ENCODE data around the gene EXOC1. TPM values are rescaled to one million over a fixed set of nuclear protein-coding genes. Genes with fewer than 3 reads are reported as not detected.

EXOC1 gene
- total RNA-seq, 1 donor from 2014 or later = 28.9 TPM

- DNase-seq (ENCODE audit: low spot score) = no peak
- peaks cover 11% of the 10 kb centered on the region for H3K36me3 Mint-ChIP-seq (ENCODE audit: low read depth)
- peaks cover 35% of the 10 kb centered on the region for H3K4me1 Mint-ChIP-seq (ENCODE audit: low read depth)
- H3K4me3 Mint-ChIP-seq (ENCODE audit: unreplicated experiment) = no peak overlapping the region
- H3K27ac Mint-ChIP-seq (ENCODE audit: unreplicated experiment) = no peak overlapping the region
- no peaks in the 10 kb centered on the region for H3K27me3 Mint-ChIP-seq (ENCODE audit: low read depth)
- no peaks in the 10 kb centered on the region for H3K9me3 Mint-ChIP-seq (ENCODE audit: low read depth)
- TF ChIP-seq CTCF (IDR thresholded peaks at IDR 0.05) = no peak
Measured at GRCh38 chr4:55951191-55951922, 97.9 kb downstream of the EXOC1 start.

Other genes with a start within 250 kb of the EXOC1 start
- 0.80 to 1.5 TPM in 2 of 3 replicates, not detected in the other for gene NMU, start 217.3 kb upstream of the EXOC1 start, total RNA-seq
- gene EXOC1L, start 33.9 kb upstream of the EXOC1 start, total RNA-seq = not detected in 3 replicates
- 5.2 to 9.4 TPM (median 5.3 TPM) in 3 replicates for gene CEP135, start 95.3 kb downstream of the EXOC1 start, total RNA-seq

Measured in chondrocyte (in vitro differentiated cells).